Panc1 (cell line): ENCODE measurements around the gene SLC25A12.

Experiments
- POLR2AphosphoS5 ChIP-seq: IDR thresholded peaks from 2 replicates; pipeline ENCODE4 v1.6.1; 2012; ENCODE audit warnings: mild to moderate bottlenecking, low read depth, low read length, moderate library complexity
- TCF7L2 ChIP-seq: IDR thresholded peaks from 2 replicates; pipeline ENCODE4 v1.6.1; 2011; ENCODE audit warnings: mild to moderate bottlenecking, low read depth, low read length, inconsistent platforms
- TF ChIP-seq, protein P1 (sequence below): fragments of 450-650 bp; IDR thresholded peaks from 2 replicates; pipeline ENCODE4 v1.5.1; 2017; ENCODE audit warnings: mild to moderate bottlenecking

DNA sequence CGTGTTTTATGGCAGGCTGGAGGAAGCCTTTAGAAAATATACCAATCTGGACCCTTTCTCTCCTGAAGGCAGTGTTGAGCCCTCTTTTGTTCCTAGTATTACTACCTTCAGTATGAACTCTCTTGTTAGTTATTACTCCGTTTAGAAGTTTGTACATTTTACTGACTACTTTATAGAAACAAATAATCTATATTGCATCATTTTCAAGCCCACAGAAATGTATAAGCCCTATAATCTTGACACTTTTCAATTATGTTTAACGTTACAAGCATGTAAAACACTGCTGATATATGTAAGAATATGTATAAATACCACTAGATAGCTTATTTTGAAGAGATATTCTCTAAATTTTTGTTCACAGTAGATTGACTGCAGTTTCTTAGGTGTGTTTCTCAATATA is 64.0 kb downstream of the SLC25A12 start:
- TF ChIP-seq, protein P1, sequence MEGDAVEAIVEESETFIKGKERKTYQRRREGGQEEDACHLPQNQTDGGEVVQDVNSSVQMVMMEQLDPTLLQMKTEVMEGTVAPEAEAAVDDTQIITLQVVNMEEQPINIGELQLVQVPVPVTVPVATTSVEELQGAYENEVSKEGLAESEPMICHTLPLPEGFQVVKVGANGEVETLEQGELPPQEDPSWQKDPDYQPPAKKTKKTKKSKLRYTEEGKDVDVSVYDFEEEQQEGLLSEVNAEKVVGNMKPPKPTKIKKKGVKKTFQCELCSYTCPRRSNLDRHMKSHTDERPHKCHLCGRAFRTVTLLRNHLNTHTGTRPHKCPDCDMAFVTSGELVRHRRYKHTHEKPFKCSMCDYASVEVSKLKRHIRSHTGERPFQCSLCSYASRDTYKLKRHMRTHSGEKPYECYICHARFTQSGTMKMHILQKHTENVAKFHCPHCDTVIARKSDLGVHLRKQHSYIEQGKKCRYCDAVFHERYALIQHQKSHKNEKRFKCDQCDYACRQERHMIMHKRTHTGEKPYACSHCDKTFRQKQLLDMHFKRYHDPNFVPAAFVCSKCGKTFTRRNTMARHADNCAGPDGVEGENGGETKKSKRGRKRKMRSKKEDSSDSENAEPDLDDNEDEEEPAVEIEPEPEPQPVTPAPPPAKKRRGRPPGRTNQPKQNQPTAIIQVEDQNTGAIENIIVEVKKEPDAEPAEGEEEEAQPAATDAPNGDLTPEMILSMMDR: no peak
- TF ChIP-seq TCF7L2: no peak
- TF ChIP-seq POLR2AphosphoS5: no peak
